Measurements from ENCODE around the gene LENG1.

The LENG1 gene

GRCh38 chr19:54106716-54107115 lies 52.8 kb downstream of the LENG1 start:
- DNase-seq: no peak

GRCh38 chr19:54105796-54106195 lies 53.7 kb downstream of the LENG1 start:
- DNase-seq: no peak
